Measurements from ENCODE around the gene PDIK1L.
A peak's percentile ranks its signal among the peaks of the same experiment; 100 is the strongest.

Gene PDIK1L

DNA sequence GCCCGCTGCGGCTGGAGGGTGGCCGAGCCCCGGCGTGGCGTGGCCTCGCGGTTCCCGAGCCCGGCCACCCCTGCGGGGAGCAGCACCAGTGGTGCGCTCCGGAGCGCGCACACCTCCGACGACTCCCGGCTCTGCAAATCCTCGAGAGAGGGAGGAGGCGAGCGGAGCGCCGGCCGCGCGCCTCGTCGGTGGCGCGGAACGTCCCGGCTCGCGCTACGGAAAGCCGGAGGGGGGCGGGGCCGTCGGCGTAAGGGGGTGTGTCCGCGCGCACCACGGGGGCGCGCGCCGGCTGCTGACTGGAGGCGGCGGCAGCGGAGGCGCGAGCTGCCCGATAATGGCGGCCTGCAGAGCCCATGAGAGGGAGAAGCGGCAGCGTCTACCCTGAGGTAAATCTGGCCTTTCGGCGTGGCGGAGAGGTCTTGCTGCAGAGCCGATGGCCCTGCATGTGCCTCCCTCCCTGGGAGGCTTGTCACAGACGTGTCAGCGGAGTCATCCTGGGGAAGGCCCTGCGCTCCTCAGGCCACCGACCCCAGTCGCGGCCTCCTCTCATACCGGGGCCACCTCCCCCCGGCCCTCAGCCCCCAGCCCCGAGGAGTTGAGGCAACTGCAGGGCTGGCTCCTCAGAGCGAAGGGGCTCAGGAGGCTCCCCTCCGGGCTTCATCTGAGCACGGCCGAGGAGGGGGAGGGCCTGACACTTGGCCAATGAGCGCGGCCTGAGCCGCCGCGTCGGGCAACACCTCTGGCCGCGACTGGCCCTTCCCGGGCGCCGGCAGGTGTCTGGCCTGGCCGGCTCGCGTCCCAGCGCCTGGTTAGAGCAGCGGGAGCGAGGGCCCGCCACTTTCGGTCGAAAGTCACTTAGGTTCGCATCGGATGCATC lies at the start of gene PDIK1L:
TSS of gene PDIK1L (plus strand) at position 295 of the 877 bp plus-strand sequence. CDS start 2,485 bp downstream, outside the sequence.
- DNase-seq: peak; percentile 96

- DNase-seq: no peak
Measured at GRCh38 chr1:26064553-26064952, 47.1 kb upstream of the PDIK1L start.

GRCh38 chr1:26066160-26066559 lies 45.5 kb upstream of the PDIK1L start:
- DNase-seq: no peak

DNA sequence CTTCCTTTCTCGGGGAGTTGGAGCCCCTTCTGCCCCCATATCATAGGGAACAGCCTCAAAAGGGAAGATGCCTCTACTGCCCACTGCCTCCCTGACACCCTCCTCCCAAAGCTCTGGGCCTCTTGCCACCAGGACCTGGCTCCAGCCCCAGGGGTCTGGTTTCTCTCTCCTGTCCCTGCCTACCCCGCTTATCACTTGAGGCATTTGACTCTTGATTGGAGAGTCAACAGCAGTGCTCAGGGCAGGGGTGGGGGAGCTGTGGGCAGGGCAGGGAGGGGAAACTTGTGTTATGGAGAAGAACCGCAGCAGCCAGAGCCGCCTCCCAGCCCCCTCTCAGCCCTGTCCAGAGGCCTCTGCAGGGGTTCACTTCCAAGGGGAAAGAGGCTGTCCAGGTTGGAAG lies 44.8 kb upstream of the PDIK1L start:
- no peak for DNase-seq

DNA sequence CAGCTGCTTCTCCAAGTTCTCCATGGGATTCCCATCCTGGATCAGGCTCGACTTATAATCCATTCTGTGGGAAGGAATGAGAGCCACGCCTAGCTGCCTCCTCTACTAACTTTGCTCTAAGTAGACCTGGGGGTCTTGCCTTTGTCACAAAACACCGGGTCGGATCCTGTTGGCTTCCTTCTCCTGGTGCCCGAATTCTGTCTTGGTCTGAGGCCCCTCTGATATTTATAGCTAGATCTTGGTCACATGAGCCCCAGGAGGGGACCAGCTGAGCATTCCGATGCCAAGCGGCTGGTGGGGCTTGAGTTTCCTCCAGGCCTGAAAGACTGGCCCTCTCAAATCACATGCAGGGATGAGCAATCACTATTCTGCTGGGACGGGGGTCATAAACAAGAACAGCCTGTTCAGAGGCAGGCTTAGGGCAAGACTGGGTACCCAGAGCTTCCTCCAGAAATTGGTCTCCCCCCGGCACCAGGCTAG lies 44.2 kb upstream of the PDIK1L start, which contains the start of gene TRIM63:
TSS of gene TRIM63 (minus strand) at position 199 of the 480 bp plus-strand sequence. CDS start at position 63, 136 bp downstream.
- DNase-seq: no peak

DNA sequence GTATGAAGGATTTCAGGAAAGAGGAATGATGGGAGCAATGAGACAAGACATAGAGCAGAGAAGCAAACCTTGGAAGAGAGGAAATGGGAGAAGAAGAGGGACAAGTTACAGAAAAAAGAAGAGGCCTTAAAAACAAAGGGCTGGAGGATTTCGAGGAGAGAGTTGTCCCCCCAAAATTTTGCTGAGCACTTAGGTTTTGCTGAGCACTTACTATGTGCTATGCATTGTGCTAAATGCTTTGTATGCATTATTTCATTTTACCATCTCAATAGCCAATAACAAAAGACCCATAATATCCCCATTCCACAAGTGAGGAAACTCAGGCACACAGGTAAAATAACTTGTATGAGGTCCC lies 41.7 kb upstream of the PDIK1L start:
- no peak for DNase-seq

DNA sequence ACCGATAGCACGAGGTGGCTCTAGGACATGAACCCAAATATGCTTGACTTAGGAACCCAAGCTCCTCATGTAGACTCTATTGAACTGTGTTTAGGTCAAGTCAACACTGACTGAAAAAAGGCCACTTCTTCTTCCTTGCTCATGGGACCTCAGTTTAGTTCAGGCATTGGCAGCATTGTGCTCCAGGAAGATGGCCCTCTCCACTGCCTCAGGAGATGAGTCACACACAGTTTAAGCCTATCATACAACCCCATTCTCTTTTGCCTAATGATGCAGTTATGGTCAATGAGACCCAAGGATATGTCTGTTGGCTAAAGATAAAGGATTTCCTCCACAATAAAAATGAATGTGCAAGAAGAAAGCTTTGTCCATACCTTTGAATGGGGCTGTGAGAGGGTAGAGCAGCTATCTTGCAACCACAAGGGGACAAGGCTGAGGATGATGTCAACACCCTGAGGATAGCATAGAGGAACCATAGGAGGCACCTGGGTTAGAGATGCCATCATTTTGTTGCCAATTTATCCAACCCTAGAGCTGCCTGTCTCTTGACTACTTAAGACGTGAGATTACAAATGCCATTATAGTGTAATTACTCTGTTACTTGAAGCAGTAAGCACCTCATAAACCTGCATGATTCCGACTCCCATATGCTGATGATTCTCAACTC lies 41.2 kb upstream of the PDIK1L start:
- no peak for DNase-seq

GRCh38 chr1:26070963-26071342 lies 40.7 kb upstream of the PDIK1L start:
- DNase-seq: no peak

DNA sequence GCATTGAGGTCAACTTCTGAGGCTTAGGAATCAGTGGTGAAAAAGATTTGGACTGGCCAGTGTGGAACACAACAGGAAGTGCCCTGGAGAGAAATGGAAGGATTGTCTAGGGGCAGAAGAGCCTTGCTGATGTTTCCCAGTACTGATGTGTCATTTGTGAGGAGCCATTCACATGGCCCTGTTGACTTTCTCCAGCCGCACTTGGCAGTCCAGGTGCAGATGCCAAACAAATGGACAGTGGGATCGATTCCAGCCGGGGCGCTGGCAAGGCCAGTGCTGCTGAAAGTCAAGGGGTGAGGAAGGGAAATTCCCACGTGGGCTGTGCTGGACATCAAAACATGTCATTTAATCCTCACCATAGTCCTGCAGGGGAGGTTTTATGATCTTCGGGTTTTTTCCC lies 39.3 kb upstream of the PDIK1L start:
- no peak for DNase-seq

DNA sequence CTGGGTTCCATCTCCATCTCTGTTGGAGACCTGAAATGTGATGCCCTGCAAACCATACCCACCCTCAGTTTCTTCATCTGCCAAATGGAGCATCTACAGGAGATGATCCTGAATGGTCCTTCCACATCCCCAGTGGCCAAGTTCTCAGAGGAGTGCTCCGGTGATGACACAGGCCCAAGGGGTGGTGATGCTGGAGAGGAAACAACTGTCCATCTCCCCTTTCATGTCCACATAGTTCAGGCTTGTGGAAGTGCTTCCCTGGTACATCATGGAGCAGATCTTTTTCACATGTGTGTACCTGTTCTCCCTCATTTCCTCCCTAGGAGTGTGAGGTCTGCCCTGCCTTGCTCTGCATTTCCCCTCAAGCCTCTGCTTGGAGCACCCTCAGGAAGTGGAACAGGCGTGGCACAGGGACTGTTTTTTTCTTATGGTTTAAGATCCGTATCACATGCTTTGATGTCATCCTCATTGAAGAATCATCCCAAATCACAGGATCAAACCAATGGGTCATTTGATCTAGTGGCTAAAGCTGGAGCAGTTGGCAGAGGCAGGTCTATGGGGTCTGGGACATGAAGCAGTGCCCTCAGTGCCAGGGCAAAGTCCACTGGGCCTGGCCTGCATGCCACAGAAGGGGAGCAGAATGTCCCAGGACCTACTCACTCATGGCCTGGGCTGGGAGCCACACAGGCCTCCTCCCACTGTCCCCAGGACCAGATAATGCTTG lies 36.0 kb upstream of the PDIK1L start:
- DNase-seq: no peak

DNA sequence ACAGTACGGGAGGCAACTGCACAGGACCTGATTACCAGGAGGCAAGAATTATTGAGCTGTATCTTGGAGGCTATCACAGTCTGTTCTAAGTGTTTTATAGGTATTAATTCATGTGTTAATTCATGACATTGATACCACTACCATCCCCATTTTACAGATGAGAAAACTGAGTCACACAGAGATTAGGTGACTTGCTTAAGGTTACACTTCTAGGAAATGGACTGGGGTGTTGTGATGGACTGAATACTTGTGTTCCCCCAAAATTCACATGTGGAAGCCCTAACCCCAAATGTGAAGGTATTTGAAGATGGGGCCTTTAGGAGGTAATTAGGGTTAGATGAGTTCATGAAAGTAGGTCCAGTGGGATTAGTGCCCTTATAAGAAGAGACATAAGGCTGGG lies 34.1 kb upstream of the PDIK1L start:
- DNase-seq: no peak

- no peak for DNase-seq
Measured at GRCh38 chr1:26078286-26079177, 33.1 kb upstream of the PDIK1L start.

- no peak for DNase-seq
Measured at GRCh38 chr1:26079178-26079563, 32.5 kb upstream of the PDIK1L start.

- DNase-seq: no peak
Measured at GRCh38 chr1:26079960-26080814, 31.4 kb upstream of the PDIK1L start.

DNA sequence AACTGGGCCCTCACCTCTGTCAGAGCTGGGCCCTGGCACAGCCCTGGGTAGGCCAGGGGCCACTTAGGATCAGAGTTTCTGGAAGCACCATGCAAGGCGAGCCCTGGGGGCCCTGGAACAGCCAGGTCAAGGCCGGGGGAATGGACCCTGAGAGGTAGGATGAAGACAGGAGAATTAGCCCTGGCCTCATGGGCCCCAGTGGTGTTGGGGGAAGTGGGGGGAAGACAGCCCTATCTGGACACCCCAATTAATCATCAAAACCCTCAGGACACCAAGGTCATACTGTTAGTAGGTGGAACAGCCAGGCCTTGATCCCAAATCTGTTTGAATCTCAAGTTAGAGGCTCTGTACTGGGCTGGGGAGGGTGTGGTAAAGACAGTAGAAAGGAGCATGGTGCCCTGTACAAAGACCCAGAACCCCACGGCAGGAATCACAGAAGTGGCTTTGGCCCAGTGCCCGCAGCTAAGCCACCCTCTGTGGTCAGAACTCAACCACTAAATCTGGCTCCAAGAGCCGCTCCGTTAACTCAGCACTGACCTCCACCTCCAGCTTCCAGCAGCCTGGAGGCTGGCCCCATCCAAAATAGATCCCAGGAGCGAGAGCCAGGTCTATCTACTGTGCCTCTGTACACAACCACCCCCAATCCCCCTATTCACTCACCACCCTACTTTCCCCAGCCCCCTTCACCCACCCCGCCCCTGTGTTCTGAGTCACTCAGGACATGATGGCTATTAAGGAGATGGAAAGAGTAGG lies 30.2 kb upstream of the PDIK1L start:
- no peak for DNase-seq

- no peak for DNase-seq
Measured at GRCh38 chr1:26082020-26082350, 29.6 kb upstream of the PDIK1L start.

DNA sequence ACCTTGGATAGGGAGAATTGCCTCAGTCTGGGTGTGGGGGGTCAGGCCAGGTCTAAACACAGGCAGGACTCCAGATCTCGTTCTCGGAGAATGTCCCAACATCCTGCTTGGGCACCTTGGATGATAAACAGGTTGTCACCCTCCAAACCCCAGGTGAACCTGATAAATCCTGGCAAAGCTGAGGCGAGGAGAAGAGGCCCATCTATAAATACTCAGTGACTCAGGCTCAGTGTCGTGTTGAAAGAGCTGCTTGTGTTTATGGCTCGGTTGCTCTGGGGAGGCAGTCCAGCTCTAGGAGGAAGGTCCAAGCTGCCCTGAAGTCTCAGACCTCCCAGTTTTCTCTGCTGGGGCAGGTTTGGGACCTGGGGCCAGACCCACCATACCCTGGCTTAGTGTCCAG lies 28.4 kb upstream of the PDIK1L start:
- no peak for DNase-seq

DNA sequence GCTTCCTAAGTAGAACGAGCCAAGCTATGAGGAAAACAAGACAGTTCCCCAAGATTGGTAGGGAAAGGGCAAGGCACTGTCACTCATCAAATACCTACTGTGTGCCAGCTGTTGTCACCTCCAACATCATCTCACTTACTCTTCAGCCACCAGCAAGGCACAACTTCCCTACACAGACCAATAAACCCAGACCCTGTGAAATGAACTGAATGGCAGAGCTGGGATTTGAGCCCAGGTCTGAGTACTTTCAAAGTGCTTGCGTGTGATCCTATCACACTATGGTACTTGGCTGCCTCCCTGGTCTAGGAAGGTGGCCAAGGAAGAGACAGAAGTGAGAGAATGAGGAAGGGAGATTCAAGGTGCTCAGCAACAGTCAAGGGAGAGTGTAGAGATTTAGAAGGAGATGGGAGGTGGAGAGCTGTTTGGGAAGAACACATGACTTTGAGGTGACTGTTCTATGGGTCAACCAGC lies 27.5 kb upstream of the PDIK1L start:
- DNase-seq: no peak

GRCh38 chr1:26084844-26085243 lies 26.8 kb upstream of the PDIK1L start:
- no peak for DNase-seq

DNA sequence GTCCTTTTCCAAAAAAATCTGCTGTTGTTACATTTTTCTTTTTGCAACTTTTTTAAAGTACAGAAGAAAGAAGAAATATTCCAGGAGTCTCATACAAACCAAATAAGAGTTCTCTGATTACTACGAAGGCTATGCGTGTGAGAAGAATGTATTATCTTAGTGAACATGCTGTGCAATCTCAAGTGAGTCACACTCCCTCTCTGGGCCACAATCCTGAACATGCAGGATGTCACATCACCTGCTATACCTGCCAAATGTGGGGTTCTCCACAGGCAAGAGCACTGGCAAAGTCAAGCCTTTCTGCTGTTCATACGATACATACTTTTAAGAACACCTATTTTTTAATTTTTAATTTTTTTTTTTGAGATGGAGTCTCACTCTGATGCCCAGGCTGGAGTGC lies 22.5 kb upstream of the PDIK1L start:
- DNase-seq: no peak

GRCh38 chr1:26090893-26091292 lies 20.7 kb upstream of the PDIK1L start:
- DNase-seq: no peak
